GM23338 (cell line): ENCODE results near the gene ANKRD49. TPM values are rescaled to one million over a fixed set of nuclear protein-coding genes. Genes with fewer than 3 reads are reported as not detected.

Source experiments
- ATAC-seq: fragments of 200-7000 bp; cut with Tn5 transposase; 3 replicates; pipeline ENCODE4 v1.9.1; 2020
- DNase-seq: peaks from one replicate; pipeline ENCODE4 v3.0.0-alpha.2; 2015; ENCODE audit warnings: low spot score
- H2AFZ ChIP-seq: fragments of 200-600 bp; sonication (generic); 2 replicates; pipeline ENCODE4 v1.8.0; 2016; ENCODE audit warnings: antibody characterized with exemption, mild to moderate bottlenecking, moderate library complexity
- H3F3A ChIP-seq: fragments of 200-600 bp; sonication (generic); replicated peaks from 2 replicates; pipeline ENCODE4 v1.8.0; 2017; ENCODE audit warnings: antibody characterized with exemption, mixed run types, low read depth
- H3K27ac ChIP-seq: fragments of 200-600 bp; sonication (generic); 2 replicates; pipeline ENCODE4 v1.6.1; 2016; ENCODE audit warnings: low read depth
- H3K27me3 ChIP-seq: fragments of 200-600 bp; sonication (generic); 2 replicates; pipeline ENCODE4 v1.8.0; 2016; ENCODE audit warnings: mild to moderate bottlenecking, mixed run types, moderate library complexity; ENCODE audit not compliant: insufficient read depth
- H3K36me3 ChIP-seq: fragments of 200-600 bp; sonication (generic); 2 replicates; pipeline ENCODE4 v1.8.0; 2016; ENCODE audit warnings: mild to moderate bottlenecking; ENCODE audit not compliant: insufficient read depth
- H3K4me1 ChIP-seq: fragments of 200-600 bp; sonication (generic); 2 replicates; pipeline ENCODE4 v1.8.0; 2016; ENCODE audit warnings: mild to moderate bottlenecking, moderate library complexity; ENCODE audit not compliant: insufficient read depth
- H3K4me2 ChIP-seq: fragments of 200-600 bp; sonication (generic); 2 replicates; pipeline ENCODE4 v1.7.1; 2017; ENCODE audit warnings: mixed run types
- H3K4me3 ChIP-seq: fragments of 200-600 bp; sonication (generic); 2 replicates; pipeline ENCODE4 v1.6.1; 2016; ENCODE audit warnings: mixed run types
- H3K79me2 ChIP-seq: fragments of 200-600 bp; sonication (generic); replicated peaks from 2 replicates; pipeline ENCODE4 v1.8.0; 2017; ENCODE audit warnings: mild to moderate bottlenecking; ENCODE audit not compliant: insufficient read depth
- H3K9me2 ChIP-seq: fragments of 200-600 bp; sonication (generic); 2 replicates; pipeline ENCODE4 v1.8.0; 2017; ENCODE audit not compliant: insufficient read depth
- H4K20me1 ChIP-seq: fragments of 200-600 bp; sonication (generic); replicated peaks from 2 replicates; pipeline ENCODE4 v1.8.0; 2017; ENCODE audit warnings: mild to moderate bottlenecking; ENCODE audit not compliant: insufficient read depth
- H3K27ac Mint-ChIP-seq: 2 replicates; pipeline ENCODE4 v1.8.0; 2020; ENCODE audit warnings: inconsistent platforms, mild to moderate bottlenecking, moderate library complexity, mixed read lengths
- H3K27me3 Mint-ChIP-seq: 3 replicates; pipeline ENCODE4 v1.8.0; 2022; ENCODE audit warnings: low read depth, mild to moderate bottlenecking, moderate library complexity, mixed read lengths, inconsistent platforms; ENCODE audit not compliant: insufficient read depth, poor library complexity
- H3K36me3 Mint-ChIP-seq: 3 replicates; pipeline ENCODE4 v1.8.0; 2021; ENCODE audit warnings: low read depth, mild to moderate bottlenecking, inconsistent platforms, moderate library complexity, mixed read lengths
- H3K4me1 Mint-ChIP-seq: 3 replicates; pipeline ENCODE4 v1.8.0; 2020; ENCODE audit warnings: mild to moderate bottlenecking, inconsistent platforms, mixed read lengths
- H3K4me3 Mint-ChIP-seq: 3 replicates; pipeline ENCODE4 v1.8.0; 2021; ENCODE audit warnings: moderate library complexity, mild to moderate bottlenecking, inconsistent platforms, mixed read lengths
- H3K9me3 Mint-ChIP-seq: 3 replicates; pipeline ENCODE4 v1.8.0; 2020; ENCODE audit warnings: moderate library complexity, mild to moderate bottlenecking, inconsistent platforms, mixed read lengths
- CTCF ChIP-seq, 2 experiments: fragments of 200-600 bp in 1 of 2; sonication (generic) in 1 of 2; conservative IDR thresholded peaks; 2 replicates each; pipeline versions ENCODE4 v1.5.1 to v1.6.1; 2016 to 2017; ENCODE audit warnings: antibody characterized with exemption in 2 of 2, low read depth in 2 of 2, mild to moderate bottlenecking in 2 of 2, moderate library complexity in 1 of 2
- EZH2 ChIP-seq: fragments of 200-600 bp; sonication (generic); IDR thresholded peaks from one replicate; pipeline ENCODE4 v1.8.0; 2017; ENCODE audit warnings: antibody characterized with exemption, mild to moderate bottlenecking, low read depth; ENCODE audit not compliant: unreplicated experiment
- EZH2phosphoT487 ChIP-seq: fragments of 200-600 bp; sonication (generic); IDR thresholded peaks from one replicate; pipeline ENCODE4 v1.8.1; 2018; ENCODE audit warnings: antibody characterized with exemption; ENCODE audit not compliant: unreplicated experiment
- JUNB ChIP-seq: IDR thresholded peaks from one replicate; pipeline ENCODE4 v1.6.1; 2016; ENCODE audit warnings: antibody characterized with exemption; ENCODE audit not compliant: unreplicated experiment
- NANOG ChIP-seq: IDR thresholded peaks from 2 replicates; pipeline ENCODE4 v1.6.1; 2016; ENCODE audit warnings: antibody characterized with exemption, borderline replicate concordance
- POLR2AphosphoS5 ChIP-seq: IDR thresholded peaks from 2 replicates; pipeline ENCODE4 v1.6.1; 2016; ENCODE audit warnings: antibody characterized with exemption, low read depth
- REST ChIP-seq: IDR thresholded peaks from one replicate; pipeline ENCODE4 v1.6.1; 2018; ENCODE audit warnings: antibody characterized with exemption; ENCODE audit not compliant: unreplicated experiment
- STAT1 ChIP-seq: IDR thresholded peaks from one replicate; pipeline ENCODE4 v1.6.1; 2016; ENCODE audit warnings: antibody characterized with exemption; ENCODE audit not compliant: unreplicated experiment
- ZNF462 ChIP-seq: fragments of 250-450 bp; sonication (Bioruptor Pico); IDR thresholded peaks from 2 replicates; pipeline ENCODE4 v1.5.0; 2020; ENCODE audit warnings: mild to moderate bottlenecking, moderate library complexity
- polyA plus RNA-seq: library from polyadenylated mRNA; unstranded; fragments of >200 nt; fragmentation: Nextera tagmentation; extraction: Ambion mirVana; gene quantifications from 2 replicates; pipeline ENCODE4 v1.2.1, GENCODE V29; 2016
- total RNA-seq: library from RNA; depleted of rRNA; stranded (reverse); fragments of >200 nt; shearing (Covaris generic); gene quantifications from 2 replicates; pipeline ENCODE4 v1.2.3, GENCODE V29; 2014

Gene ANKRD49
- total and polyA plus RNA-seq, 2 experiments from 2014 or later: 16.0 to 35.2 TPM

- TF ChIP-seq CTCF (conservative IDR thresholded peaks at IDR 0.05; ENCODE audit: low read depth in 2 of 2) (no peak), NANOG (no peak), EZH2phosphoT487 (no peak), REST (no peak), JUNB (no peak), STAT1 (no peak), EZH2 (no peak)
These were observed 44.8 kb upstream of the ANKRD49 start (continued) for GRCh38 chr11:94449029-94449428.

- Mint-ChIP-seq H3K27ac (no peak overlapping the region), H3K27me3 (no peaks in the 10 kb centered on the region), H3K9me3 (no peaks in the 10 kb centered on the region), H3K36me3 (peaks cover 24% of the 10 kb centered on the region), H3K4me3 (no peak overlapping the region), H3K4me1 (no peaks in the 10 kb centered on the region)
- H3K27ac ChIP-seq: no peak overlapping the region
- H3F3A ChIP-seq: no peaks in the 10 kb centered on the region
- no peaks in the 10 kb centered on the region for H4K20me1 ChIP-seq
- H3K27me3 ChIP-seq: no peaks in the 10 kb centered on the region
- H3K4me1 ChIP-seq: no peaks in the 10 kb centered on the region
- no peaks in the 10 kb centered on the region for H3K9me2 ChIP-seq
- H3K4me3 ChIP-seq: no peak overlapping the region
- no peaks in the 10 kb centered on the region for H3K79me2 ChIP-seq
- TF ChIP-seq NANOG (no peak), JUNB (no peak), EZH2phosphoT487 (no peak), EZH2 (no peak), POLR2AphosphoS5 (no peak), STAT1 (no peak), REST (no peak), ZNF462 (no peak)
- peaks cover 12% of the 10 kb centered on the region; the same call in 1 of the 2 replicates for H3K36me3 ChIP-seq
- no peak for ATAC-seq
- no peak for DNase-seq
- no peak overlapping the region for H3K4me2 ChIP-seq
- no peak overlapping the region for H2AFZ ChIP-seq
These were observed 44.3 kb upstream of the ANKRD49 start for GRCh38 chr11:94449437-94449836.
